ENCODE data around the gene ARMC8. TPM values are rescaled to one million over a fixed set of nuclear protein-coding genes. Genes with fewer than 3 reads are reported as not detected.

ARMC8 gene
- total RNA-seq, 1 donor = 59.0 TPM

DNA sequence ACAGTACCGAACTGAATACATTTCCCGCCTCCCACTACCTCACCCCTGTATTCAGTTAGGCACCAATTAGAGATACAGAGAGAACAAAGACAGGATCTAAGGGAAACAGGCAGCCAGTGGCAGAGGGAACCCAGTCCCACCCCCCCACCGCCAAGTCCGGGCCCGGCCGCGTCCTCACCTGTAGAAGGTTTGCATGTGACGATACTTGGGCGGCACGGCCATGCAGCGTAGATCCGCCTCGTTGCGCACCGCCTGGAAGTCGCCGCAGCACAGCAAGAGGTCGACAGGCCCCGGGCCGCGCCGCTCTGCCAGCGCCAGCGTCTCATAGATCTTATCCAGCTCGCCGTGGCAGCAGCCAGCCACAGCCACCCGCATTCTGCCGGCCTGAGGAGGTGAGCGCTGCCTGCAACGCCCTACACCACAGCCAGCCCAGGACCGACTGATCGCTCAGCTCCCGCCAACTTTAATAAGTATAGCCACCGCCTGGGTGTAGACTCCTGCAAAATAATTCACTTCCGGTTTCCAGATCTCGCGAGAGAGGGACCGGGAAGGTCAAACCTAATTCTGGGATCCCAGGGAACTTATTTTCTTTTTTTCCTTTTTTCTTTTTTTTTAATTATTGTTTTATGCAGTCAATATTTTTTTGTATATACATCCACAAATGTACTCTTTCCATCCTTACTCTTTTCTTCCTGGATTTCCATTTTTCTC lies 12.5 kb upstream of the ARMC8 start, which contains the start of gene DBR1:
DBR1 (minus strand) TSS at position 501 of the 711 bp plus-strand sequence; CDS start at position 375, 126 bp downstream.
- DNase-seq (ENCODE audit: insufficient read length, low spot score, missing footprints) = peak; percentile 94
- H2AFZ ChIP-seq (ENCODE audit: low read length) = peak within 1 kb of the TSS; percentile 82
- no peaks in the 10 kb centered on the region for H3K9me3 ChIP-seq (ENCODE audit: low read depth, low read length)
- H3K4me1 ChIP-seq (ENCODE audit: insufficient read depth, low read length) = peaks cover 12% of the 10 kb centered on the region
- no peaks in the 10 kb centered on the region for H3K27me3 ChIP-seq (ENCODE audit: insufficient read depth, low read length)
- peaks cover 10% of the 10 kb centered on the region for H3K36me3 ChIP-seq (ENCODE audit: insufficient read depth, low read length)
- H3K4me3 ChIP-seq (ENCODE audit: insufficient read depth, low read length) = peak within 1 kb of the TSS; percentile 78
- H3K27ac ChIP-seq (ENCODE audit: low read depth, low read length) = peak within 1 kb of the TSS; percentile 52
- peak within 1 kb of the TSS; percentile 99 for H3K4me2 ChIP-seq (ENCODE audit: insufficient read depth, low read length)
- H4K20me1 ChIP-seq (ENCODE audit: insufficient read depth, low read length) = peaks cover 3% of the 10 kb centered on the region
- H3K79me2 ChIP-seq (ENCODE audit: insufficient read depth, low read length) = peaks cover 29% of the 10 kb centered on the region
- TF ChIP-seq, protein P1, sequence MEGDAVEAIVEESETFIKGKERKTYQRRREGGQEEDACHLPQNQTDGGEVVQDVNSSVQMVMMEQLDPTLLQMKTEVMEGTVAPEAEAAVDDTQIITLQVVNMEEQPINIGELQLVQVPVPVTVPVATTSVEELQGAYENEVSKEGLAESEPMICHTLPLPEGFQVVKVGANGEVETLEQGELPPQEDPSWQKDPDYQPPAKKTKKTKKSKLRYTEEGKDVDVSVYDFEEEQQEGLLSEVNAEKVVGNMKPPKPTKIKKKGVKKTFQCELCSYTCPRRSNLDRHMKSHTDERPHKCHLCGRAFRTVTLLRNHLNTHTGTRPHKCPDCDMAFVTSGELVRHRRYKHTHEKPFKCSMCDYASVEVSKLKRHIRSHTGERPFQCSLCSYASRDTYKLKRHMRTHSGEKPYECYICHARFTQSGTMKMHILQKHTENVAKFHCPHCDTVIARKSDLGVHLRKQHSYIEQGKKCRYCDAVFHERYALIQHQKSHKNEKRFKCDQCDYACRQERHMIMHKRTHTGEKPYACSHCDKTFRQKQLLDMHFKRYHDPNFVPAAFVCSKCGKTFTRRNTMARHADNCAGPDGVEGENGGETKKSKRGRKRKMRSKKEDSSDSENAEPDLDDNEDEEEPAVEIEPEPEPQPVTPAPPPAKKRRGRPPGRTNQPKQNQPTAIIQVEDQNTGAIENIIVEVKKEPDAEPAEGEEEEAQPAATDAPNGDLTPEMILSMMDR (IDR thresholded peaks at IDR 0.05; ENCODE audit: extremely low read depth, low read depth, low read length) = no peak

DNA sequence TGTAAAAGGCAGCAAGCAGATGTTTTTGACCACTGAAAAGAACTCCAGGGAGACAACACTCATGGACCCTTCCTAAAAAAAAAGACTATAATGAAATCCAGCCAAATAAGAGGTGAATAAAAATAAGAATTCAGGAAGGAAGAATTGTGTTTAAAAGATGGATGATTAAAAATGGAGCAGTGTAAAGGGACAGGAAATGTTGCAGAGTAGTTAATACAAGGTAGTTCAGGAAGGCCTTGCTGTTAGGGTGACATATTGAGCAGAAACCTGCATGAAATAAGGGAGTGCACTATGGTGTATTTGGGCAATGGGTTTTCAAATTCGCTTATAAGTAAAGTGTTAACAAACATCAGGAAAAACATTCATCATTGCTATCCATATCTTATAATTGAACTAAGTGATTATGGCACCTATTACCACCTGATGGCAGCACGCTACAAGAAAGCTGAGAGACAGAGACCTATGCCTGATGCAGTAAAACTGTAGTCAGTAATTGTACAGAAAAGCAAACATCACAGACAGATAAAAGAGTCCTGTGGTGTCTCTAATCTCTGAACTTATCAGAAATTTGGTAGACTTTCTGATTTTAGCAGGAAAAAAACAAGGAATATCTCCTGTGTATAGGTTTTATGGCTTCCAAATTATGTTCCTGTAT lies 6.6 kb upstream of the ARMC8 start:
- Histone ChIP-seq H4K20me1 (ENCODE audit: insufficient read depth, low read length) (no peaks in the 10 kb centered on the region), H2AFZ (ENCODE audit: low read length) (no peak overlapping the region), H3K9me3 (ENCODE audit: low read depth, low read length) (no peaks in the 10 kb centered on the region), H3K4me2 (ENCODE audit: insufficient read depth, low read length) (no peak overlapping the region), H3K4me1 (ENCODE audit: insufficient read depth, low read length) (no peaks in the 10 kb centered on the region), H3K79me2 (ENCODE audit: insufficient read depth, low read length) (no peaks in the 10 kb centered on the region), H3K4me3 (ENCODE audit: insufficient read depth, low read length) (no peak overlapping the region), H3K27ac (ENCODE audit: low read depth, low read length) (no peak overlapping the region), H3K27me3 (ENCODE audit: insufficient read depth, low read length) (peaks cover 9% of the 10 kb centered on the region), H3K36me3 (ENCODE audit: insufficient read depth, low read length) (no peaks in the 10 kb centered on the region)
- DNase-seq (ENCODE audit: insufficient read length, low spot score, missing footprints) = no peak
- TF ChIP-seq, protein P1 (IDR thresholded peaks at IDR 0.05; ENCODE audit: extremely low read depth, low read depth, low read length) = peak; percentile 47

DNA sequence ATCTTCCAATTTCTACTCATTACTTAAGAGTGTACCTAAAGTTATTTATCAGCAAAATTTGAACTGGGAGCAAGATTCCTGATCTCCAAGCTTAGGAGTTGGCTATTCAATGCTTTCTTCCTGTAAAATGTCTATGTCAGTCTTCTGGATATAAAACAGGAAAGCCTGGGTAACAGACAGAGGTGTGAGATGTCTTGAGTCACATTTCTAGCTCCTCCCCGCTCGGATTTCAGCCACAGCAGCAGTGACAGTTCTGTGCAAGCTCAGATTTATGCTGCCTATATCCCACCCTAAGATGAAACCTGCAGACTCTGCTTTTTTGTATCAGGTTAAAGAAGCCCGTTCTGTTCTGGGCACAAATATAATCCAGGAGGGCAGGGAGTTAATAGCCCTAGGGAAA lies 2.1 kb upstream of the ARMC8 start:
- Histone ChIP-seq H3K9me3 (ENCODE audit: low read depth, low read length) (no peaks in the 10 kb centered on the region), H4K20me1 (ENCODE audit: insufficient read depth, low read length) (peaks cover 17% of the 10 kb centered on the region), H3K79me2 (ENCODE audit: insufficient read depth, low read length) (peaks cover 19% of the 10 kb centered on the region), H2AFZ (ENCODE audit: low read length) (no peak overlapping the region), H3K27ac (ENCODE audit: low read depth, low read length) (no peak overlapping the region), H3K36me3 (ENCODE audit: insufficient read depth, low read length) (no peaks in the 10 kb centered on the region), H3K4me2 (ENCODE audit: insufficient read depth, low read length) (no peak overlapping the region), H3K4me3 (ENCODE audit: insufficient read depth, low read length) (no peak overlapping the region), H3K27me3 (ENCODE audit: insufficient read depth, low read length) (peaks cover 9% of the 10 kb centered on the region), H3K4me1 (ENCODE audit: insufficient read depth, low read length) (peaks cover 6% of the 10 kb centered on the region)
- DNase-seq (ENCODE audit: insufficient read length, low spot score, missing footprints) = no peak
- TF ChIP-seq, protein P1 (IDR thresholded peaks at IDR 0.05; ENCODE audit: extremely low read depth, low read depth, low read length) = no peak

DNA sequence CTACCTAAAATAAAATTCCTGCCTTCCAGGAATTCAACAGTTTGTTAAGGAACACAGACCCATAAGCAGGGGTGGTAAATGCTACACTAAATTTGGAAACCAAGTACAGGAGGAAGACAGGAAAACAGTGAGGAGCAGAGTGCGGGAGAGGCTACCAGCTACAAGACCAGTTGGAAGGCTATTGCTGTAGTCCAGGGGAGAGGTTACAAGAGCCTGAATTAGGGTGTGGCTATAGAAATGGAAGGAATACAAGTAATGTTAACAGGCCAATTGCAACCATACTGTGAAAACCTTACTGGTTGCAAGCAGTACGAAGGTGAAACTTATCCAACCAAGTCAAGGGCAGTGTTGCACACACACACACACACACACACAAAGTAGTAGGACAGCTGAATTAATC lies 880 bp upstream of the ARMC8 start:
- Histone ChIP-seq H3K9me3 (ENCODE audit: low read depth, low read length) (no peaks in the 10 kb centered on the region), H3K27ac (ENCODE audit: low read depth, low read length) (no peak overlapping the region), H3K4me1 (ENCODE audit: insufficient read depth, low read length) (peaks cover 6% of the 10 kb centered on the region), H3K4me2 (ENCODE audit: insufficient read depth, low read length) (peak overlapping the region; percentile 92), H3K79me2 (ENCODE audit: insufficient read depth, low read length) (peaks cover 30% of the 10 kb centered on the region), H2AFZ (ENCODE audit: low read length) (peak overlapping the region; percentile 99), H3K36me3 (ENCODE audit: insufficient read depth, low read length) (peaks cover 5% of the 10 kb centered on the region), H3K4me3 (ENCODE audit: insufficient read depth, low read length) (peak overlapping the region; percentile 88), H4K20me1 (ENCODE audit: insufficient read depth, low read length) (peaks cover 21% of the 10 kb centered on the region), H3K27me3 (ENCODE audit: insufficient read depth, low read length) (peaks cover 9% of the 10 kb centered on the region)
- TF ChIP-seq, protein P1 (IDR thresholded peaks at IDR 0.05; ENCODE audit: extremely low read depth, low read depth, low read length) = no peak
- no peak for DNase-seq (ENCODE audit: insufficient read length, low spot score, missing footprints)
